Measurements from ENCODE around the gene RFC3.

GRCh38 chr13:33816912-33817311 lies 1.0 kb upstream of the RFC3 start:
- TF ChIP-seq, protein P1, sequence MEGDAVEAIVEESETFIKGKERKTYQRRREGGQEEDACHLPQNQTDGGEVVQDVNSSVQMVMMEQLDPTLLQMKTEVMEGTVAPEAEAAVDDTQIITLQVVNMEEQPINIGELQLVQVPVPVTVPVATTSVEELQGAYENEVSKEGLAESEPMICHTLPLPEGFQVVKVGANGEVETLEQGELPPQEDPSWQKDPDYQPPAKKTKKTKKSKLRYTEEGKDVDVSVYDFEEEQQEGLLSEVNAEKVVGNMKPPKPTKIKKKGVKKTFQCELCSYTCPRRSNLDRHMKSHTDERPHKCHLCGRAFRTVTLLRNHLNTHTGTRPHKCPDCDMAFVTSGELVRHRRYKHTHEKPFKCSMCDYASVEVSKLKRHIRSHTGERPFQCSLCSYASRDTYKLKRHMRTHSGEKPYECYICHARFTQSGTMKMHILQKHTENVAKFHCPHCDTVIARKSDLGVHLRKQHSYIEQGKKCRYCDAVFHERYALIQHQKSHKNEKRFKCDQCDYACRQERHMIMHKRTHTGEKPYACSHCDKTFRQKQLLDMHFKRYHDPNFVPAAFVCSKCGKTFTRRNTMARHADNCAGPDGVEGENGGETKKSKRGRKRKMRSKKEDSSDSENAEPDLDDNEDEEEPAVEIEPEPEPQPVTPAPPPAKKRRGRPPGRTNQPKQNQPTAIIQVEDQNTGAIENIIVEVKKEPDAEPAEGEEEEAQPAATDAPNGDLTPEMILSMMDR (IDR thresholded peaks at IDR 0.05): no peak
- TF ChIP-seq POLR2AphosphoS5 (IDR thresholded peaks at IDR 0.05) (no peak), EP300 (IDR thresholded peaks at IDR 0.05; ENCODE audit: low read depth) (no peak), POLR2A (IDR thresholded peaks at IDR 0.05) (no peak)
